DMS153 treated with DMSO at 0.1 percent for 48 hours (cell line): ENCODE measurements around the gene BPIFA1.

ENCODE experiments used
- DNase-seq: peaks from one replicate; lab custom pipeline; 2025; ENCODE audit not compliant: unreplicated experiment; lab: John Stamatoyannopoulos, UW

BPIFA1 gene

GRCh38 chr20:33235696-33236095, at the start of gene BPIFA1:
Gene BPIFA1, plus strand, starts transcription at chr20:33235996. Its CDS starts 1,716 bp downstream, at chr20:33237712.
- no peak for DNase-seq

GRCh38 chr20:33187491-33187890, 48.3 kb upstream of the BPIFA1 start:
- DNase-seq, result no peak

GRCh38 chr20:33188421-33188820, 47.4 kb upstream of the BPIFA1 start:
- no peak for DNase-seq

GRCh38 chr20:33191484-33191883, 44.3 kb upstream of the BPIFA1 start:
- DNase-seq, result no peak

- DNase-seq, result no peak
Observed at GRCh38 chr20:33191955-33192354, 43.8 kb upstream of the BPIFA1 start.

- no peak for DNase-seq
Observed at GRCh38 chr20:33192912-33193501, 42.8 kb upstream of the BPIFA1 start.

GRCh38 chr20:33199026-33199425, 36.8 kb upstream of the BPIFA1 start:
- no peak for DNase-seq

GRCh38 chr20:33202451-33202850, 33.3 kb upstream of the BPIFA1 start:
- no peak for DNase-seq

GRCh38 chr20:33203444-33203843, 32.4 kb upstream of the BPIFA1 start:
- DNase-seq, result no peak

GRCh38 chr20:33209789-33210188, 26.0 kb upstream of the BPIFA1 start:
- no peak for DNase-seq

GRCh38 chr20:33210371-33210770, 25.4 kb upstream of the BPIFA1 start:
- DNase-seq, result no peak

- peak; percentile 78 for DNase-seq
Observed at GRCh38 chr20:33211817-33212424, 23.9 kb upstream of the BPIFA1 start.

- DNase-seq, result no peak
Observed at GRCh38 chr20:33217052-33217451, 18.7 kb upstream of the BPIFA1 start, which contains the start of gene BPIFA3. Gene BPIFA3, plus strand, starts transcription at chr20:33217352. Its CDS starts 185 bp downstream, at chr20:33217537.

- DNase-seq, result no peak
Observed at GRCh38 chr20:33224399-33224798, 11.4 kb upstream of the BPIFA1 start.

- no peak for DNase-seq
Observed at GRCh38 chr20:33229843-33230242, 6.0 kb upstream of the BPIFA1 start.

GRCh38 chr20:33231237-33231636, 4.6 kb upstream of the BPIFA1 start:
- DNase-seq, result no peak

GRCh38 chr20:33232486-33233072, 3.2 kb upstream of the BPIFA1 start:
- DNase-seq, result peak; percentile 69

GRCh38 chr20:33233129-33233774, 2.5 kb upstream of the BPIFA1 start:
- no peak for DNase-seq

- no peak for DNase-seq
Observed at GRCh38 chr20:33234050-33234449, 1.7 kb upstream of the BPIFA1 start.

GRCh38 chr20:33236351-33236750, 555 bp downstream of the BPIFA1 start:
- DNase-seq, result no peak

GRCh38 chr20:33237989-33238388, 2.2 kb downstream of the BPIFA1 start:
- no peak for DNase-seq

GRCh38 chr20:33239418-33239817, 3.6 kb downstream of the BPIFA1 start:
- no peak for DNase-seq
